ENCODE results near the gene NDNF. TPM values are rescaled to one million over a fixed set of nuclear protein-coding genes. Genes with fewer than 3 reads are reported as not detected.
A peak's percentile ranks its signal among the peaks of the same experiment; 100 is the strongest.

The NDNF gene
- polyA plus RNA-seq, 3 donors, result not detected

GRCh38 chr4:121073672-121074381 lies 1.5 kb upstream of the NDNF start:
- peak overlapping the region in 1 of 2 donors; percentile 72 for H3K4me3 Mint-ChIP-seq
- Histone ChIP-seq H2AFZ (ENCODE audit: insufficient read depth, low read depth, low read length, poor library complexity, severe bottlenecking) (no peak overlapping the region), H3K36me3 (replicated peaks in 1 of 2; ENCODE audit: control insufficient read depth in 1 of 2, insufficient read depth in 2 of 2, low read length in 2 of 2) (no peaks in the 10 kb centered on the region), H4K20me1 (ENCODE audit: insufficient read depth, low read length) (no peaks in the 10 kb centered on the region), H3K4me1 (ENCODE audit: control insufficient read depth in 1 of 2, insufficient read depth in 2 of 2, low read length in 2 of 2) (peaks cover 30 to 44% of the 10 kb centered on the region in 2 donors), H3K9me3 (replicated peaks in 1 of 2; ENCODE audit: control insufficient read depth in 1 of 2, insufficient read depth in 1 of 2, low read length in 2 of 2) (no peaks in the 10 kb centered on the region), H3K4me2 (replicated peaks; ENCODE audit: extremely low read depth, low read length, poor library complexity, severe bottlenecking) (no peak overlapping the region), H3K9ac (ENCODE audit: insufficient read depth, low read length, poor library complexity, severe bottlenecking) (no peak overlapping the region), H3K27ac (ENCODE audit: low read depth in 1 of 2, low read length in 2 of 2) (no peak overlapping the region), H3K4me3 (replicated peaks in 1 of 3; ENCODE audit: low read depth in 2 of 3, low read length in 3 of 3) (no peak overlapping the region), H3K79me2 (ENCODE audit: insufficient read depth, low read length) (no peaks in the 10 kb centered on the region), H3K27me3 (ENCODE audit: control insufficient read depth in 2 of 2, insufficient read depth in 2 of 2, low read length in 2 of 2) (peaks cover 41 to 68% of the 10 kb centered on the region in 2 donors)
- peaks cover 0 to 24% (median 14%) of the 10 kb centered on the region in 7 donors for H3K9me3 Mint-ChIP-seq
- H3K27ac Mint-ChIP-seq, result no peak overlapping the region
- H3K4me1 Mint-ChIP-seq, result peaks cover 42% of the 10 kb centered on the region
- H3K36me3 Mint-ChIP-seq, result peaks cover 10 to 11% of the 10 kb centered on the region in 2 donors
- WGBS (ENCODE audit: insufficient coverage), result 45% methylated on average over 4 of the region's 5 CpGs
- H3K27me3 Mint-ChIP-seq (ENCODE audit: low read depth in 3 of 3), result peaks cover 52 to 57% (median 55%) of the 10 kb centered on the region in 3 donors
- no peak for DNase-seq
- TF ChIP-seq CTCF (IDR thresholded peaks at IDR 0.05), result no peak
- intact Hi-C loops (cut with micrococcal nuclease), result no loop called here

- Histone ChIP-seq H3K4me2 (replicated peaks; ENCODE audit: extremely low read depth, low read length, poor library complexity, severe bottlenecking) (peak overlapping the region; percentile 88), H3K79me2 (ENCODE audit: insufficient read depth, low read length) (no peaks in the 10 kb centered on the region), H3K9ac (ENCODE audit: insufficient read depth, low read length, poor library complexity, severe bottlenecking) (no peak overlapping the region), H3K27ac (ENCODE audit: low read depth in 1 of 2, low read length in 2 of 2) (no peak overlapping the region), H2AFZ (ENCODE audit: insufficient read depth, low read depth, low read length, poor library complexity, severe bottlenecking) (peak overlapping the region; percentile 66), H3K27me3 (ENCODE audit: control insufficient read depth in 2 of 2, insufficient read depth in 2 of 2, low read length in 2 of 2) (peaks cover 41 to 76% of the 10 kb centered on the region in 2 donors), H4K20me1 (ENCODE audit: insufficient read depth, low read length) (no peaks in the 10 kb centered on the region), H3K36me3 (replicated peaks in 1 of 2; ENCODE audit: control insufficient read depth in 1 of 2, insufficient read depth in 2 of 2, low read length in 2 of 2) (no peaks in the 10 kb centered on the region), H3K4me3 (replicated peaks in 1 of 3; ENCODE audit: low read depth in 2 of 3, low read length in 3 of 3) (peak overlapping the region; percentile 10 to 76 (median 18)), H3K4me1 (ENCODE audit: control insufficient read depth in 1 of 2, insufficient read depth in 2 of 2, low read length in 2 of 2) (peaks cover 27 to 38% of the 10 kb centered on the region in 2 donors), H3K9me3 (replicated peaks in 1 of 2; ENCODE audit: control insufficient read depth in 1 of 2, insufficient read depth in 1 of 2, low read length in 2 of 2) (no peaks in the 10 kb centered on the region)
- intact Hi-C loops (cut with micrococcal nuclease), result no loop called here
- 0% methylated on average over 6 of the region's 12 CpGs for WGBS (ENCODE audit: insufficient coverage)
- H3K27ac Mint-ChIP-seq, result no peak overlapping the region
- peak overlapping the region; percentile 74 to 95 for H3K4me3 Mint-ChIP-seq
- TF ChIP-seq CTCF (IDR thresholded peaks at IDR 0.05), result no peak
- H3K9me3 Mint-ChIP-seq, result peaks cover 0 to 24% (median 14%) of the 10 kb centered on the region in 7 donors
- peaks cover 36% of the 10 kb centered on the region for H3K4me1 Mint-ChIP-seq
- H3K36me3 Mint-ChIP-seq, result peaks cover 10 to 11% of the 10 kb centered on the region in 2 donors
- DNase-seq, result no peak
- peaks cover 57 to 64% (median 60%) of the 10 kb centered on the region in 3 donors for H3K27me3 Mint-ChIP-seq (ENCODE audit: low read depth in 3 of 3)
Measured at GRCh38 chr4:121073004-121073435, 685 bp upstream of the NDNF start.
